H1 (cell line): ENCODE results near the gene GLRA1. TPM values are rescaled to one million over a fixed set of nuclear protein-coding genes. Genes with fewer than 3 reads are reported as not detected.

Experiments used
- CTCF ChIA-PET: fragments of 300-600 bp; sonication (Branson Sonifier 250); formaldehyde crosslinking; loops from one replicate; lab custom pipeline; 2021; ENCODE audit not compliant: partially characterized antibody; lab: Charles Lee
- POLR2A ChIA-PET: fragments of 300-600 bp; sonication (Branson Sonifier 250); formaldehyde crosslinking; loops from one replicate; lab custom pipeline; 2021; ENCODE audit warnings: inconsistent platforms; ENCODE audit not compliant: partially characterized antibody; lab: Charles Lee
- DNase-seq, 2 experiments: peaks; one replicate each; pipeline versions ENCODE4 v3.0.0 to v3.0.0-alpha.2; 2010 to 2022; ENCODE audit warnings: low spot score in 2 of 2, low read depth in 1 of 2, mixed read lengths in 1 of 2
- FAIRE-seq: peaks from 2 replicates; lab custom pipeline; 2011; peaks lifted over from hg19 to GRCh38; lab: Jason Lieb, UNC
- H2AFZ ChIP-seq: 2 replicates; pipeline ENCODE4 v1.8.1; 2012; ENCODE audit warnings: low read length, inconsistent platforms
- H2AK5ac ChIP-seq: 2 replicates; pipeline ENCODE4 v1.6.1; 2013; ENCODE audit warnings: low read depth, low read length
- H2BK120ac ChIP-seq: replicated peaks from 2 replicates; pipeline ENCODE3; 2013; ENCODE audit warnings: low read depth, low read length, inconsistent platforms
- H2BK12ac ChIP-seq: 2 replicates; pipeline ENCODE4 v1.6.1; 2013; ENCODE audit warnings: low read depth, low read length
- H2BK15ac ChIP-seq: 2 replicates; pipeline ENCODE4 v1.6.1; 2013; ENCODE audit warnings: low read length
- H2BK20ac ChIP-seq: 2 replicates; pipeline ENCODE4 v1.6.1; 2013; ENCODE audit warnings: low read length
- H2BK5ac ChIP-seq: 2 replicates; pipeline ENCODE4 v1.6.1; 2013; ENCODE audit warnings: low read depth, low read length
- H3K14ac ChIP-seq: 2 replicates; pipeline ENCODE4 v1.6.1; 2013; ENCODE audit warnings: inconsistent platforms; ENCODE audit not compliant: insufficient read length
- H3K18ac ChIP-seq: 2 replicates; pipeline ENCODE4 v1.6.1; 2013; ENCODE audit warnings: low read length; ENCODE audit errors: extremely low read depth
- H3K23ac ChIP-seq: 2 replicates; pipeline ENCODE4 v1.6.1; 2013; ENCODE audit warnings: inconsistent platforms; ENCODE audit not compliant: insufficient read length
- H3K23me2 ChIP-seq: 2 replicates; pipeline ENCODE4 v1.6.1; 2013; ENCODE audit warnings: low read depth, low read length
- H3K27ac ChIP-seq: 2 replicates; pipeline ENCODE4 v1.6.1; 2011; ENCODE audit warnings: low read depth, low read length, inconsistent platforms
- H3K27me3 ChIP-seq, 4 experiments: replicated peaks in 1 of 4; 1 replicate in 1 of 4; 2 replicates in 3 of 4; pipeline versions ENCODE4 v1.6.1 to v1.8.1; 2011 to 2013; ENCODE audit warnings: low read length in 3 of 4, mild to moderate bottlenecking in 3 of 4, inconsistent platforms in 2 of 4, mixed read lengths in 2 of 4, moderate library complexity in 1 of 4; ENCODE audit not compliant: control insufficient read depth in 3 of 4, insufficient read depth in 3 of 4; ENCODE audit errors: extremely low read depth in 1 of 4
- H3K36me3 ChIP-seq, 4 experiments: 2 replicates each; pipeline versions ENCODE4 v1.6.1 to v1.8.1; 2011 to 2013; ENCODE audit warnings: mild to moderate bottlenecking in 4 of 4, low read length in 3 of 4, moderate library complexity in 2 of 4, control low read depth in 1 of 4, inconsistent platforms in 1 of 4; ENCODE audit not compliant: insufficient read depth in 4 of 4, control insufficient read depth in 2 of 4
- H3K4ac ChIP-seq: replicated peaks from 2 replicates; pipeline ENCODE3; 2013; ENCODE audit warnings: low read length, low read depth, mixed read lengths, inconsistent platforms; ENCODE audit not compliant: insufficient read length
- H3K4me1 ChIP-seq, 4 experiments: replicated peaks in 1 of 4; 1 replicate in 1 of 4; 2 replicates in 3 of 4; pipeline versions ENCODE4 v1.6.1 to v1.8.1; 2011 to 2013; ENCODE audit warnings: low read length in 3 of 4, inconsistent platforms in 2 of 4, mixed read lengths in 1 of 4; ENCODE audit not compliant: insufficient read depth in 4 of 4, control insufficient read depth in 3 of 4
- H3K4me2 ChIP-seq, 2 experiments: 2 replicates each; pipeline versions ENCODE4 v1.6.1 to v1.8.1; 2011 to 2013; ENCODE audit warnings: low read depth in 2 of 2, low read length in 2 of 2, control low read depth in 1 of 2, inconsistent platforms in 1 of 2, mild to moderate bottlenecking in 1 of 2; ENCODE audit not compliant: insufficient read depth in 1 of 2
- H3K4me3 ChIP-seq, 4 experiments: fragments of 200-600, 300-600 bp in 1 of 4; sonication (generic), shearing (Covaris generic), sonication (Bioruptor Twin) in 1 of 4; 2 replicates each; pipeline versions ENCODE4 v1.5.1 to v1.8.1; 2011 to 2016; ENCODE audit warnings: low read length in 4 of 4, low read depth in 3 of 4, control low read depth in 2 of 4, inconsistent platforms in 2 of 4, mild to moderate bottlenecking in 2 of 4, mixed read lengths in 1 of 4, moderate library complexity in 1 of 4; ENCODE audit not compliant: insufficient read depth in 2 of 4; ENCODE audit errors: extremely low read depth in 1 of 4
- H3K56ac ChIP-seq: replicated peaks from 2 replicates; pipeline ENCODE3; 2013; ENCODE audit warnings: low read depth, mild to moderate bottlenecking, mixed read lengths, low read length, inconsistent platforms; ENCODE audit not compliant: insufficient read length
- H3K79me1 ChIP-seq: 2 replicates; pipeline ENCODE4 v1.6.1; 2013; ENCODE audit warnings: low read depth, low read length, control low read depth
- H3K79me2 ChIP-seq, 2 experiments: 2 replicates each; pipeline versions ENCODE4 v1.6.1 to v1.8.1; 2012 to 2013; ENCODE audit warnings: low read length in 2 of 2, mild to moderate bottlenecking in 2 of 2, inconsistent platforms in 1 of 2; ENCODE audit not compliant: insufficient read depth in 2 of 2, control insufficient read depth in 1 of 2
- H3K9ac ChIP-seq, 4 experiments: replicated peaks in 1 of 4; 1 replicate in 1 of 4; 2 replicates in 3 of 4; pipeline versions ENCODE4 v1.6.1 to v1.8.1; 2011 to 2013; ENCODE audit warnings: low read depth in 3 of 4, low read length in 3 of 4, control low read depth in 2 of 4, mild to moderate bottlenecking in 2 of 4, moderate library complexity in 2 of 4, inconsistent platforms in 1 of 4; ENCODE audit errors: extremely low read depth in 1 of 4
- H3K9me3 ChIP-seq, 2 experiments: 2 replicates each; pipeline versions ENCODE4 v1.6.1 to v1.8.1; 2012 to 2013; ENCODE audit warnings: mild to moderate bottlenecking in 2 of 2, moderate library complexity in 2 of 2, control low read depth in 1 of 2, inconsistent platforms in 1 of 2, low read depth in 1 of 2, low read length in 1 of 2, mixed read lengths in 1 of 2; ENCODE audit not compliant: insufficient read depth in 2 of 2
- H4K20me1 ChIP-seq, 2 experiments: replicated peaks in 1 of 2; 2 replicates each; pipeline versions ENCODE3 to v1.8.1; 2011 to 2013; ENCODE audit warnings: inconsistent platforms in 2 of 2, low read length in 2 of 2, mild to moderate bottlenecking in 1 of 2; ENCODE audit not compliant: insufficient read depth in 2 of 2, control insufficient read depth in 1 of 2
- H4K5ac ChIP-seq: 2 replicates; pipeline ENCODE4 v1.6.1; 2013; ENCODE audit warnings: low read length, low read depth, mixed read lengths, inconsistent platforms; ENCODE audit not compliant: insufficient read length
- H4K8ac ChIP-seq: 2 replicates; pipeline ENCODE4 v1.8.0; 2013; ENCODE audit warnings: mild to moderate bottlenecking, moderate library complexity, low read length, inconsistent platforms; ENCODE audit not compliant: insufficient read depth; ENCODE audit errors: extremely low read depth
- H4K91ac ChIP-seq: replicated peaks from 2 replicates; pipeline ENCODE3; 2013; ENCODE audit warnings: low read length, mixed read lengths, inconsistent platforms; ENCODE audit not compliant: insufficient read length
- ASH2L ChIP-seq: fragments of 200-600, 300-600 bp; sonication (generic); IDR thresholded peaks from one replicate; pipeline ENCODE4 v1.7.1; 2017; ENCODE audit warnings: low read length
- POLR2A ChIP-seq, 2 experiments: IDR thresholded peaks; 1 replicate in 1 of 2; 2 replicates in 1 of 2; pipeline ENCODE4 v1.6.1; 2011; ENCODE audit warnings: low read depth in 2 of 2, low read length in 2 of 2, mild to moderate bottlenecking in 2 of 2; ENCODE audit errors: control extremely low read depth in 1 of 2
- WGBS, 2 experiments: shearing (Covaris generic) in 1 of 2; methylation state at CpG; one replicate each; pipeline versions ENCODE4 v1.1.6 to v1.1.7; 2013 to 2015; ENCODE audit warnings: low lambda C conversion rate in 2 of 2, mixed read lengths in 2 of 2, inconsistent platforms in 1 of 2, low coverage in 1 of 2, missing lambda C conversion rate in 1 of 2; ENCODE audit not compliant: insufficient replicate concordance in 2 of 2, insufficient coverage in 1 of 2, insufficient read length in 1 of 2; ENCODE audit errors: extremely low coverage in 1 of 2, missing lambda C conversion rate in 1 of 2; 5-methylcytosine and 5-hydroxymethylcytosine counted together
- polyA plus RNA-seq, 7 experiments: library from polyadenylated mRNA; depleted of rRNA in 3 of 7; stranded (reverse) in 5 of 7; unstranded in 2 of 7; fragments of >200 nt in 5 of 7; fragments of 200-250 nt in 2 of 7; gene quantifications; 1 replicate in 5 of 7; 2 replicates in 1 of 7; 4 replicates in 1 of 7; pipeline versions ENCODE4 v1.2.1 to v1.2.3, GENCODE V29; 2011 to 2013; ENCODE audit warnings: missing spikeins in 2 of 7, mixed read lengths in 2 of 7
- total RNA-seq: library from RNA; stranded (reverse); fragmentation: NEBNext Ultra II Directional; extraction: Animal tissue kit (Norgen Biotek cat#: 25700); gene quantifications from 2 replicates; pipeline ENCODE4 v1.2.1, GENCODE V29; 2021

GLRA1 gene
- total and polyA plus RNA-seq, 2 of the 8 experiments (the other 6 are each of a cell fraction or from before 2014, with no cell fraction given): not detected

- Histone ChIP-seq H3K56ac (no peak overlapping the region), H2BK5ac (no peak overlapping the region), H3K14ac (no peak overlapping the region), H4K91ac (no peak overlapping the region), H3K4me1 (peaks cover 0 to 3% (median 0%) of the 10 kb centered on the region in 4 experiments; a peak in 1 of 7 replicates), H2BK20ac (no peak overlapping the region), H4K20me1 (peaks cover 0 to 5% of the 10 kb centered on the region in 2 experiments), H3K23me2 (no peaks in the 10 kb centered on the region), H3K4ac (no peak overlapping the region), H3K23ac (no peak overlapping the region), H3K4me2 (no peak overlapping the region), H2BK120ac (no peak overlapping the region), H3K36me3 (peaks cover 5 to 64% (median 26%) of the 10 kb centered on the region in 4 experiments; a peak in 6 of 8 replicates), H3K27ac (no peak overlapping the region), H2BK12ac (no peak overlapping the region), H2AFZ (no peak overlapping the region), H3K4me3 (no peak overlapping the region), H4K5ac (no peak overlapping the region), H3K18ac (no peak overlapping the region), H2AK5ac (no peak overlapping the region), H4K8ac (no peak overlapping the region), H3K79me2 (peaks cover 0 to 8% of the 10 kb centered on the region in 2 experiments; a peak in 2 of 4 replicates), H3K79me1 (peaks cover 3% of the 10 kb centered on the region; the same call in 1 of the 2 replicates), H3K9ac (no peak overlapping the region), H2BK15ac (no peak overlapping the region), H3K9me3 (no peaks in the 10 kb centered on the region), H3K27me3 (no peaks in the 10 kb centered on the region)
- FAIRE-seq (no peak), DNase-seq (no peak)
- peak in 1 of 2 experiments; percentile 38; a peak in 1 of 3 replicates for TF ChIP-seq POLR2A (IDR thresholded peaks at IDR 0.05; ENCODE audit: control extremely low read depth in 1 of 2, low read depth in 2 of 2, low read length in 2 of 2)
- TF ChIP-seq ASH2L: no peak
- POLR2A ChIA-PET: interaction anchor here (0.6 to 6.3 kb wide), 6 partner anchors 8 to 1934 kb away, joined by 3 to 40 read pairs (median 4); partner anchors contain the start of gene G3BP1
- CTCF ChIA-PET: interaction anchor here (4.3 kb wide), 1 partner anchor 12 kb away, joined by 28 read pairs; no protein-coding TSS in a partner anchor
- 89% methylated on average over 2 of the region's 2 CpGs; no CpG with 5 or more reads in 1 of the 2 experiments for WGBS, 2 experiments
Observed at GRCh38 chr5:151812757-151813309, 111.8 kb downstream of the GLRA1 start.
